ENCODE data around the gene TRAIP.

- TF ChIP-seq CTCF (IDR thresholded peaks at IDR 0.05), result no peak
- no peak for TF ChIP-seq EP300 (IDR thresholded peaks at IDR 0.05)
These were observed 27.6 kb upstream of the TRAIP start for GRCh38 chr3:49883998-49884397.
